H9 (cell line): Measurements from ENCODE around the gene XXYLT1. TPM values are rescaled to one million over a fixed set of nuclear protein-coding genes. Genes with fewer than 3 reads are reported as not detected.

ENCODE experiments used
- DNase-seq: peaks from one replicate; pipeline ENCODE4 v3.0.0-alpha.2; 2017
- H2AFZ ChIP-seq: one replicate; pipeline ENCODE4 v1.6.1; 2013; ENCODE audit warnings: mild to moderate bottlenecking, low read length, control low read depth, moderate library complexity
- H2AK5ac ChIP-seq: 2 replicates; pipeline ENCODE4 v1.6.1; 2013; ENCODE audit warnings: low read length, control low read depth, mixed read lengths; ENCODE audit not compliant: insufficient read length
- H2BK120ac ChIP-seq: one replicate; pipeline ENCODE4 v1.6.1; 2013; ENCODE audit warnings: low read depth, mild to moderate bottlenecking, low read length, control low read depth, inconsistent platforms; ENCODE audit not compliant: poor library complexity, severe bottlenecking
- H2BK12ac ChIP-seq: 2 replicates; pipeline ENCODE4 v1.6.1; 2013; ENCODE audit warnings: low read length, control low read depth, mixed read lengths, low read depth; ENCODE audit not compliant: insufficient read length
- H2BK15ac ChIP-seq: 2 replicates; pipeline ENCODE4 v1.6.1; 2013; ENCODE audit warnings: low read depth, low read length, control low read depth
- H2BK20ac ChIP-seq: one replicate; pipeline ENCODE4 v1.6.1; 2013; ENCODE audit warnings: low read depth, mild to moderate bottlenecking, low read length, control low read depth, inconsistent platforms; ENCODE audit not compliant: poor library complexity, severe bottlenecking
- H2BK5ac ChIP-seq: 2 replicates; pipeline ENCODE4 v1.6.1; 2013; ENCODE audit warnings: low read length, control low read depth, mixed read lengths; ENCODE audit not compliant: insufficient read length
- H3K14ac ChIP-seq: 2 replicates; pipeline ENCODE4 v1.6.1; 2013; ENCODE audit warnings: low read length, control low read depth; ENCODE audit not compliant: insufficient read depth
- H3K18ac ChIP-seq: 2 replicates; pipeline ENCODE4 v1.6.1; 2013; ENCODE audit warnings: low read depth, mild to moderate bottlenecking, mixed read lengths, low read length, control low read depth; ENCODE audit not compliant: insufficient read length
- H3K23ac ChIP-seq: 2 replicates; pipeline ENCODE4 v1.6.1; 2013; ENCODE audit warnings: low read length, control low read depth, mixed read lengths, low read depth; ENCODE audit not compliant: insufficient read length
- H3K23me2 ChIP-seq: 2 replicates; pipeline ENCODE4 v1.6.1; 2013; ENCODE audit warnings: low read depth, mild to moderate bottlenecking, mixed read lengths, low read length, control low read depth; ENCODE audit not compliant: insufficient read length, poor library complexity, severe bottlenecking
- H3K27ac ChIP-seq: 2 replicates; pipeline ENCODE4 v1.5.1; 2013; ENCODE audit warnings: low read length, control low read depth, mixed read lengths, low read depth; ENCODE audit not compliant: insufficient read length
- H3K27me3 ChIP-seq: 2 replicates; pipeline ENCODE4 v1.6.1; 2013; ENCODE audit warnings: low read length, control low read depth, inconsistent platforms; ENCODE audit not compliant: insufficient read depth
- H3K4ac ChIP-seq: 2 replicates; pipeline ENCODE4 v1.6.1; 2013; ENCODE audit warnings: low read depth, mild to moderate bottlenecking, control low read depth, inconsistent platforms, low read length, moderate library complexity
- H3K4me1 ChIP-seq: 2 replicates; pipeline ENCODE4 v1.6.1; 2013; ENCODE audit warnings: low read length, control low read depth, inconsistent platforms; ENCODE audit not compliant: insufficient read depth
- H3K4me2 ChIP-seq: 2 replicates; pipeline ENCODE4 v1.6.1; 2013; ENCODE audit warnings: low read length, control low read depth, mixed read lengths; ENCODE audit not compliant: insufficient read length, insufficient read depth
- H3K56ac ChIP-seq: 2 replicates; pipeline ENCODE4 v1.6.1; 2013; ENCODE audit warnings: low read depth, mild to moderate bottlenecking, mixed read lengths, low read length, control low read depth; ENCODE audit not compliant: insufficient read length
- H3K79me1 ChIP-seq: 2 replicates; pipeline ENCODE4 v1.6.1; 2013; ENCODE audit warnings: low read depth, mild to moderate bottlenecking, moderate library complexity, low read length, control low read depth, inconsistent platforms; ENCODE audit not compliant: insufficient read depth, poor library complexity, severe bottlenecking
- H3K79me2 ChIP-seq: 2 replicates; pipeline ENCODE4 v1.6.1; 2013; ENCODE audit warnings: low read length, control low read depth, inconsistent platforms; ENCODE audit not compliant: insufficient read depth
- H3K9ac ChIP-seq: 2 replicates; pipeline ENCODE4 v1.6.1; 2013; ENCODE audit warnings: low read length, control low read depth, mixed read lengths; ENCODE audit not compliant: insufficient read length; ENCODE audit errors: extremely low read depth
- H3K9me3 ChIP-seq: one replicate; pipeline ENCODE4 v1.6.1; 2013; ENCODE audit warnings: low read depth, low read length, inconsistent platforms; ENCODE audit not compliant: control insufficient read depth
- H3T11ph ChIP-seq: one replicate; pipeline ENCODE4 v1.6.1; 2013; ENCODE audit warnings: mild to moderate bottlenecking, low read length, control low read depth, inconsistent platforms
- H4K20me1 ChIP-seq: one replicate; pipeline ENCODE4 v1.6.1; 2013; ENCODE audit not compliant: control insufficient read depth, insufficient read length, insufficient read depth
- H4K5ac ChIP-seq: 2 replicates; pipeline ENCODE4 v1.6.1; 2013; ENCODE audit warnings: low read depth, mild to moderate bottlenecking, mixed read lengths, low read length, control low read depth; ENCODE audit not compliant: insufficient read length
- H4K8ac ChIP-seq: replicated peaks from 2 replicates; pipeline ENCODE4 v1.6.1; 2013; ENCODE audit warnings: low read length, control low read depth, mixed read lengths, low read depth; ENCODE audit not compliant: insufficient read length
- H4K91ac ChIP-seq: 2 replicates; pipeline ENCODE4 v1.6.1; 2013; ENCODE audit warnings: low read depth, mild to moderate bottlenecking, moderate library complexity, mixed read lengths, low read length, control low read depth; ENCODE audit not compliant: insufficient read length
- H3K27ac Mint-ChIP-seq, 3 experiments: 2 replicates in 2 of 3; 3 replicates in 1 of 3; pipeline ENCODE4 v1.8.0; 2020 to 2021; ENCODE audit warnings: mixed read lengths in 3 of 3, mild to moderate bottlenecking in 1 of 3, moderate library complexity in 1 of 3
- H3K27me3 Mint-ChIP-seq: 2 replicates; pipeline ENCODE4 v1.8.0; 2021; ENCODE audit warnings: low read depth, mild to moderate bottlenecking, moderate library complexity, mixed read lengths
- H3K36me3 Mint-ChIP-seq, 3 experiments: 2 replicates in 2 of 3; 3 replicates in 1 of 3; pipeline ENCODE4 v1.8.0; 2020 to 2021; ENCODE audit warnings: low read depth in 3 of 3, mixed read lengths in 3 of 3; ENCODE audit not compliant: insufficient read depth in 1 of 3
- H3K4me1 Mint-ChIP-seq, 2 experiments: 2 replicates each; pipeline ENCODE4 v1.8.0; 2020; ENCODE audit warnings: mixed read lengths in 2 of 2
- H3K4me3 Mint-ChIP-seq, 2 experiments: 2 replicates in 1 of 2; 3 replicates in 1 of 2; pipeline ENCODE4 v1.8.0; 2020 to 2021; ENCODE audit warnings: mild to moderate bottlenecking in 2 of 2, mixed read lengths in 2 of 2, moderate library complexity in 1 of 2
- H3K9me3 Mint-ChIP-seq, 2 experiments: 2 replicates in 1 of 2; 3 replicates in 1 of 2; pipeline ENCODE4 v1.8.0; 2020; ENCODE audit warnings: mild to moderate bottlenecking in 2 of 2, mixed read lengths in 2 of 2, moderate library complexity in 1 of 2
- WGBS: extraction: QIAGEN DNeasy Blood & Tissue Kit; methylation state at CpG from one replicate; pipeline ENCODE4 v1.1.7; 2013; ENCODE audit warnings: missing lambda C conversion rate, low lambda C conversion rate, mixed read lengths; ENCODE audit not compliant: insufficient read length; ENCODE audit errors: extremely low coverage; 5-methylcytosine and 5-hydroxymethylcytosine counted together
- total RNA-seq: library from RNA; stranded (reverse); gene quantifications from 2 replicates; pipeline ENCODE4 v1.2.1, GENCODE V29; 2021
- TF ChIP-seq, protein P1 (sequence below): fragments of 200-600 bp; sonication (generic); conservative IDR thresholded peaks from 3 replicates; pipeline ENCODE4 v1.8.0; 2021; ENCODE audit warnings: antibody characterized with exemption, mild to moderate bottlenecking

Gene XXYLT1
- total RNA-seq, 1 experiment from 2014 or later: 22.7 TPM

DNA sequence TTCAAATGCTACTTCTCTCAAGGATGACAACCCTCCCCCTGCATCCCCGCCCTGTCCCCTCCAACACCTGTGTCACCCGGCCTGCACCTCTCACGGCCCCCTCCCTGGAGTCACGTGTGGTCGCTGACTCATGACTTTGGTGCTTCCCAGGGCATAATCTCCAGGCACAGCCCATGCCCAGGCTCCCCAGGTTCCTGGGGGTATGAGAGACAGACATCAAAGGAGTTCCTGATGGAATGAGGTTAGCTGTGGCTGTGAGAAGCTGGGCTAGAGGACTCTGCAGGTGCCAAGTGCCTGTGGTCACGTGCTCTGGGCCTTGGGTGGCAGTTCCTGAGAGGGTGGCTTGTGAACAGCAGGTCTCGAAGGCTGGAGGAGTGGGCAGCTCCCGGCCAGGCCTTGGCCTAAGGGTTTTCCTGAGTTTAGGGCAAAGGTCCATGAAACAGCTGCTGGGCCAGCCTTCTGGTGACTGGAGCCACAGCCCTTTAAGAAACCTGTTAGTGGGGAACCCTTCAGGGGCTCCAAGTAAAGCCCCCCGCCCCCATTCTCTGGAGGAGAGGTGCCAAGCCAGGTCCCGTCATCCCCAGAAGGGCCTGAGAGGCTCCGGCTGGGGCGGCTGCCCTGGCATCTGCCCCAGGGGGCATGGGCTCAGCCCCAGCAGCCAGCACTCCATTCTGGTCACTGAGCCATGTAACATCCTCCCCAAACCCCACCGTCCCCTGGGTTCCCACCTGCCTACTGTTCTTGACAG is 230.0 kb downstream of the XXYLT1 start:
- Histone ChIP-seq H3K56ac (no peak overlapping the region), H2BK5ac (no peak overlapping the region), H3K4me2 (no peak overlapping the region), H3K4me1 (no peaks in the 10 kb centered on the region; the same call in 1 of the 2 replicates), H3K27me3 (no peaks in the 10 kb centered on the region; the same call in 1 of the 2 replicates), H3K4ac (no peak overlapping the region), H4K5ac (no peak overlapping the region), H3K14ac (no peak overlapping the region), H3K23ac (no peak overlapping the region), H2AFZ (no peak overlapping the region), H2BK20ac (no peak overlapping the region), H2BK12ac (no peak overlapping the region), H3K27ac (no peak overlapping the region), H2AK5ac (no peak overlapping the region), H4K8ac (no peak overlapping the region), H3K9ac (no peak overlapping the region), H3K9me3 (no peaks in the 10 kb centered on the region), H3K79me1 (no peaks in the 10 kb centered on the region), H3K23me2 (no peaks in the 10 kb centered on the region), H3K79me2 (no peaks in the 10 kb centered on the region), H2BK120ac (no peak overlapping the region), H4K91ac (no peak overlapping the region), H2BK15ac (no peak overlapping the region), H3K18ac (no peak overlapping the region), H3T11ph (no peak overlapping the region), H4K20me1 (no peaks in the 10 kb centered on the region)
- no CpG with 5 or more reads among the region's 13 CpGs for WGBS
- H3K27ac Mint-ChIP-seq: no peak overlapping the region
- peaks cover 0 to 5% of the 10 kb centered on the region in 2 experiments; a peak in 3 of 5 replicates for H3K9me3 Mint-ChIP-seq
- TF ChIP-seq, protein P1, sequence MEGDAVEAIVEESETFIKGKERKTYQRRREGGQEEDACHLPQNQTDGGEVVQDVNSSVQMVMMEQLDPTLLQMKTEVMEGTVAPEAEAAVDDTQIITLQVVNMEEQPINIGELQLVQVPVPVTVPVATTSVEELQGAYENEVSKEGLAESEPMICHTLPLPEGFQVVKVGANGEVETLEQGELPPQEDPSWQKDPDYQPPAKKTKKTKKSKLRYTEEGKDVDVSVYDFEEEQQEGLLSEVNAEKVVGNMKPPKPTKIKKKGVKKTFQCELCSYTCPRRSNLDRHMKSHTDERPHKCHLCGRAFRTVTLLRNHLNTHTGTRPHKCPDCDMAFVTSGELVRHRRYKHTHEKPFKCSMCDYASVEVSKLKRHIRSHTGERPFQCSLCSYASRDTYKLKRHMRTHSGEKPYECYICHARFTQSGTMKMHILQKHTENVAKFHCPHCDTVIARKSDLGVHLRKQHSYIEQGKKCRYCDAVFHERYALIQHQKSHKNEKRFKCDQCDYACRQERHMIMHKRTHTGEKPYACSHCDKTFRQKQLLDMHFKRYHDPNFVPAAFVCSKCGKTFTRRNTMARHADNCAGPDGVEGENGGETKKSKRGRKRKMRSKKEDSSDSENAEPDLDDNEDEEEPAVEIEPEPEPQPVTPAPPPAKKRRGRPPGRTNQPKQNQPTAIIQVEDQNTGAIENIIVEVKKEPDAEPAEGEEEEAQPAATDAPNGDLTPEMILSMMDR: no peak
- no peaks in the 10 kb centered on the region for H3K36me3 Mint-ChIP-seq
- peaks cover 2% of the 10 kb centered on the region; the same call in 1 of the 2 replicates for H3K27me3 Mint-ChIP-seq
- peak; percentile 47 for DNase-seq
- peaks cover 33 to 54% of the 10 kb centered on the region in 2 experiments for H3K4me1 Mint-ChIP-seq
- H3K4me3 Mint-ChIP-seq: no peak overlapping the region
